ENCODE results near the gene RAB2B.

RAB2B gene

DNA sequence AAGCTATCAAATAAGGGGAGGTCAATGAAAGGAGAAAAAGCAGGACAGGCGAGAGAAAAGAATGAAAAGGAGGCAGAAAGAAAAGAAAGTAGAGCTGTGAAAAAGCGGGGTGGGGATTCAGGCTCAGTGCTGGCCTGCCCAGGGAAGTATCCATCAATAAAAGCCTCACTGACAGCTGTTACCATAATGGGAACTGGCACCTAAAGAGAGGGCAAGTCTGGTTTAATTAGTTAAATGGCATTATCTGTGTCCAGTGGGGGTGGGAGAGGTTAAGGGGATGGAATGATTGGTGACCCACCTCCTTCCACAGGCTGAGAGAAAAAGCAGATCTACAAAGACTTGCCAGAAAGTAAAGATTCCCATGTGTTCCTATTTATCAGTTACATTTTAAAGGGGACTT lies 42.0 kb upstream of the RAB2B start:
- TF ChIP-seq, protein P1, sequence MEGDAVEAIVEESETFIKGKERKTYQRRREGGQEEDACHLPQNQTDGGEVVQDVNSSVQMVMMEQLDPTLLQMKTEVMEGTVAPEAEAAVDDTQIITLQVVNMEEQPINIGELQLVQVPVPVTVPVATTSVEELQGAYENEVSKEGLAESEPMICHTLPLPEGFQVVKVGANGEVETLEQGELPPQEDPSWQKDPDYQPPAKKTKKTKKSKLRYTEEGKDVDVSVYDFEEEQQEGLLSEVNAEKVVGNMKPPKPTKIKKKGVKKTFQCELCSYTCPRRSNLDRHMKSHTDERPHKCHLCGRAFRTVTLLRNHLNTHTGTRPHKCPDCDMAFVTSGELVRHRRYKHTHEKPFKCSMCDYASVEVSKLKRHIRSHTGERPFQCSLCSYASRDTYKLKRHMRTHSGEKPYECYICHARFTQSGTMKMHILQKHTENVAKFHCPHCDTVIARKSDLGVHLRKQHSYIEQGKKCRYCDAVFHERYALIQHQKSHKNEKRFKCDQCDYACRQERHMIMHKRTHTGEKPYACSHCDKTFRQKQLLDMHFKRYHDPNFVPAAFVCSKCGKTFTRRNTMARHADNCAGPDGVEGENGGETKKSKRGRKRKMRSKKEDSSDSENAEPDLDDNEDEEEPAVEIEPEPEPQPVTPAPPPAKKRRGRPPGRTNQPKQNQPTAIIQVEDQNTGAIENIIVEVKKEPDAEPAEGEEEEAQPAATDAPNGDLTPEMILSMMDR (IDR thresholded peaks at IDR 0.05) = no peak

DNA sequence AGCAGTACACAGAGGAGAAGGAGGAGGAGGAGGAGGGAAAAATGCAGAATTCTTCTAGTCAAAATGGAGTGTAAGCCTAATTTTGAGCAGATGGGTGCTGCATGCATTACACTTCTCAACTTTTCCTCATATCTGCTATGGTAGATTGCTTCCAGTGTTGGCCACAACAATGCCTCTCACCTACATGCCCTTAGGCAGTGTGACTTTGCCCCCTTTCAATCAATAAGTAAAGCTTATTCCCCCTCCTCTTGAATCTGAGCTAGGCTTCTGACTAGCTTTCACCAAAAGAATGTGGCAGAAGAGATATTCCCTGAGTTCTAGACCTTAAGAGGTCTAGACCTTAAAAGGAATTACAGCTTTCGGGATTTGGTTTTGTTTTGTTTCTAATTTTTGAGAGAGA lies 37.6 kb upstream of the RAB2B start:
- TF ChIP-seq, protein P1 (IDR thresholded peaks at IDR 0.05) = no peak

DNA sequence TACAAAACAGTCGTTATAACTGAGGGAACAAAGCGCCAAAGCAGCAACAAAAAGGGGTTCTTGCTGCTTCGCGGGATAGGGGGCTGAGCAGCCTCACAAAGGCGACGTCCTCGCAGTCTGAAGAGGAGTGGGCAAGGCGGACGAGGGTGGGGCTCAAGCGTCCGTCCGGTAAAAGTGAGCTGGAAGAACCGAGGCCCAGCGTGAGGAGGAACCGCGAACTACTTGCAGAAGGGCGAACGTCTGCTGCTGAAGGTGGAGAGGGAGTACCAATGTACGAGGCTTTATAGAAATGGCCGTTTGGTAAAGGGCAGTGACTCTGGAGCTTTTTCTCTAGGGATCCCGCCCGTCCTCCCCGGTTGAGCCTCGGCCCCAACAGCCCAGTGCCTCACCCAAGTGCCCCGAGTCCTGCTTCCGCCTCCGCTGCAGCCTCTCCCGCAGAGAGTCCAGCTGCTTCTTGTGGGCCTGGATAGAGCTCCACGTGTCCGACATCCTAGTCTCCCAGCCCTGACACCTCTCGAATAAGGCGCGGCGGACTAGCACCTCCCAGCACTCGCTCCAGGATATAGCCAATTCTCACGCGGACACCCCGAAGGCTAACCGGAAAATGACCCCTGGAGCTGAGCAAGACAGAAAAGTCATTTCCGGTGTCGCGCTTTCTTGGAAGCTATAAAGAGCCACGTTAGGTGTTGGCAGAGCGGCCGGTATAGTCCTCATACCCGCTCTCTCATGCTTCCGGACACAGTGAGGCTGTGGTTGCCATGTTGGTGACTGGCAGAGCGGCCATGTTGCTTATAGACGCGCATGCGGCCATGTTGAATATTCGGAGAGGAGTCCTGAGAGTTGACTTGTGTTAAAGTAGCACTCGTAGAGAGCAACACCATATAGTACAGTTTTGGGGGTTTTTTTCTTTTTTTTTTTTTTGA lies 34.2 kb upstream of the RAB2B start, which contains the start of gene METTL3:
METTL3 (minus strand) TSS at position 606 of the 923 bp plus-strand sequence; CDS start at position 489, 117 bp downstream.
- TF ChIP-seq, protein P1 (IDR thresholded peaks at IDR 0.05) = no peak

DNA sequence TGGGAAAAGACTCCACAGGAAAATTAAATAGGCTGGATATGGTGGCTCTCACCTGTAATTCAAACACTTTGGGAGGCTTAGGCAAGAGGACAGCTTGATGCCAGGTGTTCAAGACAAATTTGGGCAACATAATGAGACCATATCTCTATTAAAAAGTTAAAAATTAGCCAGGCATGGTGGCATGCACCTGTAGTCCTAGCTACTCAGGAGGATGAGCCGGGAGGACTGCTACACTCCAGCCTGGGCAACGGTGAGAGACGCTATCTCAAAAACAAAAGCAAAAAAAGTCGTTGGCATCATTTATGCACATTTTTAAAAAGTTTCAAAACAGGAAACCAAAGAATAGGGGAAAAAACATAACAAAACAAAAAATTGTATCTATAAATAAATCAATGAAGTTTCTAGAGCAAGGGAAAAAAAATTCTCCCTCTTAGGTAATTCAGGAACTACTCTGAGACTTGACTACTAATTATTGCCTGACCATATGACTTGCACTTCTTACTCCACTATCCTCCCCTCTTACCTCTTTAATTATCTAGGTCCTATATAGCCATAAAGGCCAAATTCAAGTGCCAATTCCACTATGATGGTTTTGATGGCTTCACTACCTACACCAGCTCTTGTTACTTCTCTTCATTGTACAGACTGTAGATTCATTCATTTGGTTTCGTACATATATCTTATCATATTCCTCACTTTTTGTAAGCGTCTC lies 32.8 kb upstream of the RAB2B start:
- TF ChIP-seq, protein P1 (IDR thresholded peaks at IDR 0.05) = no peak

DNA sequence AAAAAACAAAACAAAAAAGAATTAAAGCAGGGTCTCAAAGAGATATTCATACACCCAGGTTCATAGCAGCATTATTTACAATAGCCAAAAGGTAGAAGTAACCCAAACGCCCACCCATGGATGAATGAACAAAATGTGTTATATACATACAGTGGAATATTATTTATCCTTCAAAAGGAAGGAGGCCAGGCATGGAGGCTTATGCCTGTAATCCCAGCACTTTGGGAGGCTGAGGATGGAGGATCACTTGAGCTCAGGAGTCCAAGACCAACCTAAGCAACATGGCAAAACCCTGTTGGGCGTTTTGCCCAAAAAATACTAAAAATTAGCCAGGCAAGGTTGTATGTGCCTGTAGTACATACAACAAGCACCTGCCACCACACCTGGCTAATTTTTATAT lies 29.8 kb upstream of the RAB2B start:
- TF ChIP-seq, protein P1 (IDR thresholded peaks at IDR 0.05) = no peak

DNA sequence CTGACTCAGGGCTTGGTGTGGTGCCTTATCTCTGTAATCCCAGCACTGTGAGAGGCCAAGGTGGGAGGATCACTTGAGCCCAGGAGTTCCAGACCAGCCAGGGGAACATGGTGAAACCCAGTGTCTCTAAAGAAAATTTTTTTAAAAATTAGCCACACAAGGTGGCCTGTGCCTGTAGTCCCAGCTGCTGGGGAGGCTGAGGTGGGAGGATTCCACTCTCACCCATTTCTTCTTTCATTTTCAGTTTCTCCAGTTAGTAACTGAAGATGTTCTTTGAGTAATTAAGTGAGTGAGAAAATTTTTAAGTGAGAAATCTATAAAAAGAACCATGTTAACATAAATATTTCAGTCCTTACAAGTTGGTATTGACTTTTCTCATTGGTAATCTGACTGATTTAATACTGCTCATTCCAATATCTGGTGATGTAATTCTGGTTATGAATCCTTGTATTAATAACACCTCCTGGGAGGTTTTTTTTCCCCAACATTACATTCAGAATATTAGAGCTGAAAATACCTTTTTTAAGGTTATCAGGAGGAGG lies 28.3 kb upstream of the RAB2B start:
- TF ChIP-seq, protein P1 (IDR thresholded peaks at IDR 0.05) = no peak

DNA sequence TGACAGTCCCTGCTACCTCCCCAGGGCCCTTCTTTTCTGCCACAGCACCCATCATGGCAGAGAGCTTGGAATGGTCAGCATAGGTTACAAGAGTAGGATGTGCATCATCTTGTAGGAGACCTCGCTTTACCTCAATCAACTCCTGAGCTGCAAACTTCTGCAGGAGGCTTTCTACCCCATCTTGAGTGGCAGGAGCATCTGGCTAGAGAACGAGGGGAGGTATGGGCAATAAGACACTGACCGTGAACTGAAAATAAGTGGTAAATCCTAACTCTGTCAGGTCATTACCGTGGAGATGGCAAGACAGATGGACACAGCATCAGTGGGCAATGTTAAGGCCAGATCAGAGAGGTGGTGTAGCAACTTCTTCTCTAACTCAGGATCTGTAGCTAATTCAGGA lies 26.6 kb upstream of the RAB2B start:
- TF ChIP-seq, protein P1 (IDR thresholded peaks at IDR 0.05) = no peak

All from LNCAP (cell line).